Dendritic cell treated with granulocyte-macrophage colony-stimulating factor and Interleukin-4, amounts not matched to agents 40 ng/mL and 50 ng/mL, for 4 days (primary cell): ENCODE data around the gene MACROD1.

ENCODE experiments used
- H3K27ac Mint-ChIP-seq: one replicate; pipeline ENCODE4 v1.8.0; 2022; ENCODE audit warnings: mild to moderate bottlenecking, mixed read lengths
- H3K27me3 Mint-ChIP-seq: one replicate; pipeline ENCODE4 v1.8.0; 2022; ENCODE audit warnings: mild to moderate bottlenecking, mixed read lengths
- H3K36me3 Mint-ChIP-seq: one replicate; pipeline ENCODE4 v1.8.0; 2022; ENCODE audit warnings: low read depth, mixed read lengths
- H3K4me1 Mint-ChIP-seq: one replicate; pipeline ENCODE4 v1.8.0; 2022; ENCODE audit warnings: low read depth, mixed read lengths
- H3K4me3 Mint-ChIP-seq: one replicate; pipeline ENCODE4 v1.8.0; 2022; ENCODE audit warnings: mild to moderate bottlenecking, moderate library complexity, mixed read lengths
- H3K9me3 Mint-ChIP-seq: one replicate; pipeline ENCODE4 v1.8.0; 2022; ENCODE audit warnings: mixed read lengths
- intact Hi-C: fragments of 100-400 bp; cut with micrococcal nuclease; formaldehyde crosslinking; loops from one replicate; pipeline ENCODE4 v1.15.0; 2022

The MACROD1 gene

DNA sequence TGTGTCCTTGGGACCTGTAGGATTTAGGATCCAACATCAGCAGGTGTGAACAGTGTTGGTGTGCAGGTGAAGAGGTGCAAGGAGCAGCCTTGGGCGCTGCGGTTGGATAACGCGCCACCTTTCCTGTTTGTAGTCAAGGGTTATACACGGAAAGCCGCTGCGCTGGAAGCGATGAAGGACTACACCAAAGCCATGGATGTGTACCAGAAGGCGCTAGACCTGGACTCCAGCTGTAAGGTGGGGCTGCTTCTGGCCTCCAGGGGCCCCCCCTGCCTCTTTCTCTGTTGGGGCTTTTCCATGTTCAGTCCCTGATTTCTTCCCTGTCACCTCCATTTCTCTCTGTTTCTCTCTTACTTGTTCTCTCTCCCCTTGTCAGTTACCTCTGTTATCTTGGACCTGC lies 37.1 kb upstream of the MACROD1 start:
- no peaks in the 10 kb centered on the region for H3K9me3 Mint-ChIP-seq
- peaks cover 60% of the 10 kb centered on the region for H3K4me1 Mint-ChIP-seq

DNA sequence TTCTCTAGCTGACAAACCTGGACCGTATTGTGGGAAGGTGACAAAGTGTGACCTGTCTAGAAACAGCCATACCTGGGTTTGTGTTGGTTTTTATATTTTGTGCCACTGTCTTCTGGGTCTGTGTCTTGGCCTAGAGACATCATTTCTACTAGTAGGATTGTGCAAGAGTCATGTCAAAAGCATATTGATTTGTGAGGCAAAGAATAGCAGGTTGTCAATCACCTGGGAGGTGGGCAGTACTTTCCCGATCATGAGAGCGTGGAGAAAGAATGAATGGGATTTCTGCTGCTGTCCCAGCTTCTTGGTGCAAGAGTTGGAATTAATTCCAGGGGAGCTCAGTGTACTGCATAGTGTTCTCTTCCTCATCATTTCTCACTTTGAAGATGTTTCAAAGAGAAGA lies 35.6 kb upstream of the MACROD1 start:
- intact Hi-C loops: no loop called here
- H3K36me3 Mint-ChIP-seq: peaks cover 85% of the 10 kb centered on the region

More for the DNA sequence above, 37.1 kb upstream of the MACROD1 start:
- intact Hi-C loops: no loop called here
- Mint-ChIP-seq H3K36me3 (peaks cover 85% of the 10 kb centered on the region), H3K4me3 (no peak overlapping the region), H3K27me3 (no peaks in the 10 kb centered on the region), H3K27ac (peak overlapping the region; percentile 91)

DNA sequence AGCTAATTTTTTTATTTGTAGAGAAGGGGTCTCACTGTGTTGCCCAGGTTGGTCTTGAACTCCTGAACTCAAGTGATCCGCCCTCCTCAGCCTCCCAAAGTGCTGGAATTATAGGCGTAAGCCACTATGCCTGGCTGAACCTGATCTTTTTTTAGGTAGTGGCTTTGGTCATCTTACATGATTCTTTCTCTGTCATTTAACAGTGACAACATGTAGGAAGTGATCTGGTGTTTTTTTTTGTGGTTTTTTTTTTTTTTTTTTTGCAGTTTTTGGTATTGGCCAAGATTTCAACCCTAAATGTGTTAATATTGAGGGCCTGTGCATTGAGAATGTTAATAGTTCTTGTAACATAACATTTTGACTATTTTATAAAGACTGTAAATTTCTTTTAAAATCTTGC lies 32.6 kb upstream of the MACROD1 start:
- Mint-ChIP-seq H3K9me3 (no peaks in the 10 kb centered on the region), H3K4me1 (peaks cover 37% of the 10 kb centered on the region), H3K36me3 (peaks cover 100% of the 10 kb centered on the region), H3K27me3 (no peaks in the 10 kb centered on the region), H3K4me3 (no peak overlapping the region), H3K27ac (no peak overlapping the region)
- intact Hi-C loops: no loop called here

More for the DNA sequence above, 35.6 kb upstream of the MACROD1 start:
- peak overlapping the region; percentile 64 for H3K27ac Mint-ChIP-seq
- H3K4me3 Mint-ChIP-seq: no peak overlapping the region
- no peaks in the 10 kb centered on the region for H3K27me3 Mint-ChIP-seq
- peaks cover 62% of the 10 kb centered on the region for H3K4me1 Mint-ChIP-seq
- no peaks in the 10 kb centered on the region for H3K9me3 Mint-ChIP-seq

DNA sequence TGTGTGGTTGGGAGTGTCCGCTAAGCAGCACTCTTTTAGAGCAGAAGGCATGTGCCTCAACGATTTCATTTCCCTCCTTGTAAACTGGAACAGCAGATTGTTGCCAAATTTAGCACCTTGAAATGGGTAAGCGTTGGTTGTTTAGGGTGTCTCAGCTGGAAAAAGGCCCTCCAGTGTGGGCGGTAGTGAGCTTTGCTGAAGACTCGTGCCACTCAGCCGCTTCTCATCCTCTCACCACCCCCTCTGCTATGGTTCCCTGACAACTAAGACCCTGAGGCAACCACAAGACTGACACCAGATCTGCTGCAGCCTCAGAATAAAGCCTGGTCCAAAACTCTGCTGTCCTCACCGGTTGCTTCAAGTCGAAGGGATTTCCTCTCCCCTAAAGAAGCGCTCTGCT lies 30.7 kb upstream of the MACROD1 start:
- no peak overlapping the region for H3K27ac Mint-ChIP-seq
- peaks cover 94% of the 10 kb centered on the region for H3K36me3 Mint-ChIP-seq
- no peak overlapping the region for H3K4me3 Mint-ChIP-seq
- intact Hi-C loops: no loop called here
- no peaks in the 10 kb centered on the region for H3K27me3 Mint-ChIP-seq
- H3K9me3 Mint-ChIP-seq: no peaks in the 10 kb centered on the region
- H3K4me1 Mint-ChIP-seq: peaks cover 41% of the 10 kb centered on the region

DNA sequence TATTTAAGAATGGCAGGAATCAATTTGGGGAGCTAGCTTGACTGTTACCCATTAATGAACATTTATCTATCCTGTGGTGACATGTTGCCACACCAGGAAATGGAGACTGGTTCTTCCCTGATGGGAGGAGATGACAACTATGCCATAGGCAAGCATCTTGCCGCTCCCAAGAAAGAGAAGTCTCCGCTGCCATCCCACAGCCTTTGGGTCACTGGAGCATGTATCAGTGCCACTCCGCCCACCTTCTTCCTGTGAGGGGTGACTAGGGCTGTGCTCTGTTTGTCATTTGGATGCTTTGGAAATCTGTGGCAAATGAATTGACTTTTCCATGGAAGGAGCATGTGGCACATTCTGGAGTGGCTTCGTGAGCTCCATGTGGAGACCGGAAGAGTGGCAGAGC lies 26.5 kb upstream of the MACROD1 start:
- intact Hi-C loops: no loop called here
- Mint-ChIP-seq H3K36me3 (peaks cover 82% of the 10 kb centered on the region), H3K27ac (no peak overlapping the region), H3K4me1 (peaks cover 38% of the 10 kb centered on the region), H3K27me3 (no peaks in the 10 kb centered on the region), H3K9me3 (no peaks in the 10 kb centered on the region), H3K4me3 (no peak overlapping the region)

DNA sequence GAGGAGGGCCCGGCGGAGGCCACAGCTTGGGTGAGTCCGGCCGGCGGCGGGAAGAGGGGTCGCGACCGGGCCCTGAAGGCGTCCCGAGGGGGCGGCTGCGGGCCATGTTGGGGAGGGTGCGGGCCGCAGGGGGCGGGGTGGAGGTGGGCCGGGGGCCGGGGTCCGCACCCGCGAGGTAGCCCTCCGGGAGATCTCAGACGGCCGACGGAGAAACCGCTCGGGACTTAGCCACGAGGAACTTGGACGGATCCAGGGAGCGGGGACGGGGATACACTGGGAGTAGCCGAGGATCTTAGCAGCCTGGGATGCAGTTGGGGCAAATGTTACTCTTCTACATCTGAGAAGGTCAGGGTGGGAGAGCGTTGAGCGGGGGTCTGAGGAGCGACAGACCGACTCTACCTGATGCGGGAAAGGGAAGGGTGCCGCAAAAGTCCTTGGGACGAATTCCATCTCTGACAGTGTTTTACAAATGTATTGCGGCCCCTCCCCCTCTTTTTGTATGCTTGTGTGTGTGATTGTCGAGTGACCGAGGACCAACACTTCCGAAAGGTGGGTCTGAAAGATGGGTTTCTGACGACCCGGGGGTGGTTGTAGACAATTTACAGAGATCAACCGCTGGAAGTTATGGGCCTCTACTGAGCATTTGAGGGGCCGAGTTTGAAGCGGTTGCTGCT lies 20.7 kb upstream of the MACROD1 start:
- Mint-ChIP-seq H3K27ac (no peak overlapping the region), H3K27me3 (no peaks in the 10 kb centered on the region), H3K4me3 (no peak overlapping the region), H3K4me1 (peaks cover 45% of the 10 kb centered on the region), H3K9me3 (no peaks in the 10 kb centered on the region), H3K36me3 (peaks cover 43% of the 10 kb centered on the region)
- intact Hi-C loops: no loop called here

DNA sequence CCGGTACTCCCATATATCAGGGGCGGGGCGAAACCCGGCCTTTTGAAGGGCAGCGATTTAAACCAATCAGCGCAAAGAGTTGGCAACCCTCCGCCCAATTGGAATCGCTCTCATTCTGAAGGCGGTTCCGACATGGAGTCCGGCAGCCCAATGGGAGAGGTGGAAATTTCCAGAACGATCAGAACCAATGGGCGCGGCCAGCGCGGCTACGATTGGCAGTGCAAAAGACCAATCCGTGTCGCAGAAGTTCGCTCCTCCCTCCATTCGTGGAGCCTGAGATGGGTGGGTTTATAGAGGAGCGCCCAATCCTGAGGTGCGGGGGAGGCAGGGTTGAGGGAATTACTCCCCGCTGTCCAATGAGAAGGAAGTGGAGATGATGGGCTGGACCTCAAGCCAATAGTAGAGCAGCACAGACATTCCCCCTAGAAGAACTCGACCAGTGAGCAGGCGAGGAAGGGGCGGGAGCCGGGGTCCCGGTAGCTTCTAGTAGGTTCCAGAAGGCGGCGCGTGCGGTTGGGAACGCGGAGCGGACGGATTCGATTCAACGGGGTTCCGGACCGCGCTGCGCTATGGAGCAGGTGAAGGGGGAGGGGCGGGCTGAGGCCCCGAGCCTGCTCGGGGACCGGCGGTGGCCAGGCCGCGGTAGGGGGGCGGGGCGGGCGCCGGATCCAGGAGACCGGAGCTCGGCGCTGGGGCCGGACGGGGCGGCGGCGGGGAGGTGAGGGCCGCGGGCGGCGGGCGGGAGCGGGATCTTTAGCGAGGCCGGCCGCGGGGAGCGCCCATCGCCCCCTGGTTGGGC lies 20.0 kb upstream of the MACROD1 start, which contains the start of gene STIP1:
Gene STIP1, plus strand, starts transcription at position 479 of the 799 bp plus-strand sequence. Its CDS starts 91 bp downstream, at position 570.
- intact Hi-C loops: no loop called here
- no peaks in the 10 kb centered on the region for H3K27me3 Mint-ChIP-seq
- peaks cover 38% of the 10 kb centered on the region for H3K36me3 Mint-ChIP-seq
- H3K4me3 Mint-ChIP-seq: no peak within 1 kb of the TSS
- peaks cover 48% of the 10 kb centered on the region for H3K4me1 Mint-ChIP-seq
- H3K27ac Mint-ChIP-seq: no peak within 1 kb of the TSS
- no peaks in the 10 kb centered on the region for H3K9me3 Mint-ChIP-seq

DNA sequence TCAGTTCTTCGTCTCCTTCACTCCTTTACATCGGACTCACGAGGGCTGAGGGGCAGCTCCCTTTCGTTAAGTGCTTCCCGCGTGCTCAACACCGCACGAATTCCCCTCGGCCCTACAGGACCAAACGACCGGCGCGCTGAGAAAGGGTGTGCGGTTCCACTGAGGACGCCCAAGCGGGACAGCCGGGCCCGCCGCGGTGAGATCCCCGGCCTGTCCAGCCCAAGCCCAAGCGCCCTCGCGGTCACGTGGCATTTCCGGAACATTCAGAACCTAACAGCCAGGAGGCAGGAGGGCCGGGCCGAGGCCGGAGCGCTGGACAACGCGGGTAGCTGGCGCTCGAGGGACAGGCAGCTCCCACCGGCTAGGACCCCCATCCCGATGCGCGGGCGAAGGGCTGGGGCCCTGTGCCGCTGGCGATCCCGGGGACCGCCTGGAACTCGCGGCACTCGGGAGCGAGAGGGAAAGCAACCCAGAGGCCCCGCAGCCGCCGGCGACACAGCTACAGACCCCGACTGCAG lies 19.3 kb upstream of the MACROD1 start:
- Mint-ChIP-seq H3K27me3 (no peaks in the 10 kb centered on the region), H3K27ac (no peak overlapping the region), H3K4me1 (peaks cover 49% of the 10 kb centered on the region), H3K36me3 (peaks cover 32% of the 10 kb centered on the region), H3K9me3 (no peaks in the 10 kb centered on the region), H3K4me3 (no peak overlapping the region)
- intact Hi-C loops: no loop called here

DNA sequence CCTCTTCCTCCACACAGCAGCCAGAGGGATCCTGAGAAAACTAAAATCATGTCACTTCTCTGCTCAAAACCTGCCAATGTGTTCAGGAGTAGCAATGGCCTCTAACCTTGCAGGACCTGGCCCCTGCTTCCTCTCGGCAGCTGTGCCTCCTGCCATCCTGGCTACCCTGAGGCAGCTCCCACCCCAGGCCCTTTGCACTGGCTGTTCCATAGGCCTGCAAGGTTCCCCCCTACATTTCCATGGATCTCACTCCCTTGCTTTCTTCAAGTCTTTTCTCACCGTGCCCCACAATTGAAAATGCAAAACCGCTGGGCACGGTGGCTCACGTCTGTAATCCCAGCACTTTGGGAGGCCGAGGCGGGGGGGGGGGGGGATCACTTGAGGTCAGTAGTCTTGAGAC lies 18.0 kb upstream of the MACROD1 start:
- no peaks in the 10 kb centered on the region for H3K27me3 Mint-ChIP-seq
- H3K27ac Mint-ChIP-seq: no peak overlapping the region
- H3K9me3 Mint-ChIP-seq: no peaks in the 10 kb centered on the region
- intact Hi-C loops: no loop called here
- peaks cover 44% of the 10 kb centered on the region for H3K4me1 Mint-ChIP-seq
- no peak overlapping the region for H3K4me3 Mint-ChIP-seq
- H3K36me3 Mint-ChIP-seq: peaks cover 21% of the 10 kb centered on the region

DNA sequence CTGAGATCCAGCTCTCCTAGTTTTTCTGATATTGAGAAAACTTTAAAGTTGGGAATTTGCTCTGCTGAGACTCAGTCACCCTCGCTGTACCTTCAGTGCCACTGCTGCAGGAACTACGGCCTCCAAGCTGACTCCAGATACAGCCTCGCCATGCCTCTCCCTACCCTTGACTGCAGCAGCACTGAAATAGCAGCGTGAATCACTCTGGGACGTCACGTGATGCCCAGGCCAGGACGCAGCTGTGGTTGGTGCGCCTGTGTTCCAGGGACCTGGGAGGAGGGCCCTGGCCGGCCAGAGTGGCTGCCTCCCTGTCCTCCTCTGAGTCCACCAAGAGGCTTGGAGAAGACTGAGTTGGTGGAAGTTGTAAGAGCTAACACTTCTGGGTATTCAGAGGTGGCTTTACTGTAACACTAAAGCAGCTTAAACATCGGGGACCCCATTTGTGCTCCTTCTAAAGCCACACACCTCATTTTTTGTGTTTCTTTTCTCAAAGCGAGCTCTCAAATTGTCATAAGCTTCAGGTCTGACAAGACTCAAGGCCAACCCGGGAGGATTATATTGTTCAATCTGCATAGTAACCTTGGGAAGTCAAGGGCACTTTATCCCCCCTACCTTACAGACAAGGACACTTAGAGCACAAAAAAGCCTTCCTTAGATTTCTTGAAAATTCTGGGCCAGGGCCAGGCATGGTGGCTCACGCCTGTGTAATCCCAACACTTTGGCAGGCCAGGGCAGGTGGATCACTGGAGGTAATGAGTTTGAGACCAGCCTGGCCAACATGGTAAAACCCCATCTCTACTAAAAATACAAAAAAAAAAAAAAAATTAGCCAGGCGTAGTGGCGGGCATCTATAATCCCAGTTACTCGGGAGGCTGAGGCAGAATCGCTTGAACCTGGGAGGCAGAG lies 15.8 kb upstream of the MACROD1 start:
- H3K4me3 Mint-ChIP-seq: peak overlapping the region; percentile 28
- peaks cover 12% of the 10 kb centered on the region for H3K36me3 Mint-ChIP-seq
- peak overlapping the region; percentile 63 for H3K27ac Mint-ChIP-seq

DNA sequence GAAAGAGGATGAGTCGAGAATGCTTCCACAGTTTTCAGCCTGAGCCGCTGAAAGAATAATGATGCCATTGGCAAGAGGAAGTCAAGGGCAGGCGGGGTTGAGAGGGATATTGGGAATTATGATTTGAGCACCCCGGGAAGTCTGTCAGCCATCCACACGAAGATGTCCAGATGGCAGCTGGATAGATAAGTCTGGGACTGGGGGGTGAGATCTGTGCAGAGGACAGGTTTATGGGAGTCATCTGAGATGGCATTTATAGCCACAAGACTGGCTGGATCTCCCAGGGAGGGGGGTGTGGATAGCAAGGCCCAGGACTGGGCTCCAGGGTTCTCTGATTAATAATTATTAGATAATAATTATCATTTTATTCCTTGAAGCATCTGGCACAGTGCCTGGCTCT lies 15.0 kb upstream of the MACROD1 start:
- no peaks in the 10 kb centered on the region for H3K9me3 Mint-ChIP-seq
- no peak overlapping the region for H3K4me3 Mint-ChIP-seq
- no peak overlapping the region for H3K27ac Mint-ChIP-seq
- H3K4me1 Mint-ChIP-seq: peaks cover 57% of the 10 kb centered on the region
- intact Hi-C loops: no loop called here
- H3K36me3 Mint-ChIP-seq: peaks cover 8% of the 10 kb centered on the region
- H3K27me3 Mint-ChIP-seq: peaks cover 5% of the 10 kb centered on the region

More for the DNA sequence above, 15.8 kb upstream of the MACROD1 start:
- intact Hi-C loops: no loop called here
- H3K9me3 Mint-ChIP-seq: no peaks in the 10 kb centered on the region
- H3K27me3 Mint-ChIP-seq: peaks cover 3% of the 10 kb centered on the region
- peaks cover 57% of the 10 kb centered on the region for H3K4me1 Mint-ChIP-seq

DNA sequence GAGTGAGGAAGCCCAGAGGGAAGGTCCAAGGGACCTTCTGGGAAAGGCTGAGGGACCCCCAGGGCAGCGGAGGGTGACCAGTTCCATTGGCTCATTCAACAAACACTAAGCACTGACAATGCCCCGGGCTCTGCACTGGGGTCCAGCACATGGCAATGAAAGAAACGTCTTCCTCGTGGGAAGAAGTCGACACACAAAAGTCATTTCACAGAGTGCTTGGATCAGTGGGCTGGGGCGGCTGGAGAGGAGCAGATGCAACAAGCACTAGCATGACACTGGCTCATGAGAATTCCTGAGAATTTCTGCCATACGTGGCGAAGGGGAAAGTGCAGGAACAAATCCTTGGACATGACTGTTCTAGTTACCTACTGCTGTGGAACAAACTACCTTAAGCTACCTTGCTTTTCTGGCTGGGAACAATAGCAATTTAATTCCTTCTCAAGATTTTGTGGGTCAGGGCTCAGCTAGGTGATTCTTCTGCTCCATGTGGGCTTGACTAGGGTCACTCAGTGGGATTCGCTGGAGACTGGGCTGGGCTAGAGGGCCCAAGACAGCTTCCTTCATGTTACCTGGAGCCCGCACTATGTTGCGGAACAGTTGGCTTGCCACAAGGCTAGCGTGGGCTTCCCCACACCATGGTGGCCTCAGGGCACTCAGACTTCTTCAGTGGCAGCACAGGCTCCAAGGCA lies 13.2 kb upstream of the MACROD1 start:
- Mint-ChIP-seq H3K27me3 (peaks cover 6% of the 10 kb centered on the region), H3K36me3 (no peaks in the 10 kb centered on the region), H3K9me3 (peaks cover 3% of the 10 kb centered on the region), H3K4me1 (peaks cover 47% of the 10 kb centered on the region), H3K4me3 (no peak overlapping the region), H3K27ac (no peak overlapping the region)
- intact Hi-C loops: no loop called here

DNA sequence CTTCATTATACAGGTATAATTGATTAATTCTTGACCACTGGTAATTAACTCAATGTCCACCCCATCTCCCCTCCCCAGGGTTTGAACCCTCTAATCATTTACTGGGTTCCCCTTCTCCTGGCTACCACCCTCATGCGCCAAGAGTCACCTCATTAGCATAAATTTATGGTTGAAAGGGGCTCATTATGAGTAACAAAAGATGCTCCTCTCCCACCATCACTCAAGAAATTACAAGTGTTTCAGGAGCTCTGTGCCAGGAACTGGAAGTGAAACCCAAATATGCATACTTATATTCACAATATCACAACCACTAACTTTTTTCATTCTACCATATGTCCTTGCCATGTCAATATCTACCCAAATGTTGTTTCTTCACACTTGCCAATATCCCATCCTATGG lies 12.3 kb upstream of the MACROD1 start:
- H3K36me3 Mint-ChIP-seq: no peaks in the 10 kb centered on the region
- H3K27me3 Mint-ChIP-seq: peaks cover 7% of the 10 kb centered on the region
- intact Hi-C loops: no loop called here
- peaks cover 8% of the 10 kb centered on the region for H3K9me3 Mint-ChIP-seq
- no peak overlapping the region for H3K27ac Mint-ChIP-seq
- peaks cover 38% of the 10 kb centered on the region for H3K4me1 Mint-ChIP-seq
- H3K4me3 Mint-ChIP-seq: no peak overlapping the region
